ENCODE results near the gene LAD1.

DNA sequence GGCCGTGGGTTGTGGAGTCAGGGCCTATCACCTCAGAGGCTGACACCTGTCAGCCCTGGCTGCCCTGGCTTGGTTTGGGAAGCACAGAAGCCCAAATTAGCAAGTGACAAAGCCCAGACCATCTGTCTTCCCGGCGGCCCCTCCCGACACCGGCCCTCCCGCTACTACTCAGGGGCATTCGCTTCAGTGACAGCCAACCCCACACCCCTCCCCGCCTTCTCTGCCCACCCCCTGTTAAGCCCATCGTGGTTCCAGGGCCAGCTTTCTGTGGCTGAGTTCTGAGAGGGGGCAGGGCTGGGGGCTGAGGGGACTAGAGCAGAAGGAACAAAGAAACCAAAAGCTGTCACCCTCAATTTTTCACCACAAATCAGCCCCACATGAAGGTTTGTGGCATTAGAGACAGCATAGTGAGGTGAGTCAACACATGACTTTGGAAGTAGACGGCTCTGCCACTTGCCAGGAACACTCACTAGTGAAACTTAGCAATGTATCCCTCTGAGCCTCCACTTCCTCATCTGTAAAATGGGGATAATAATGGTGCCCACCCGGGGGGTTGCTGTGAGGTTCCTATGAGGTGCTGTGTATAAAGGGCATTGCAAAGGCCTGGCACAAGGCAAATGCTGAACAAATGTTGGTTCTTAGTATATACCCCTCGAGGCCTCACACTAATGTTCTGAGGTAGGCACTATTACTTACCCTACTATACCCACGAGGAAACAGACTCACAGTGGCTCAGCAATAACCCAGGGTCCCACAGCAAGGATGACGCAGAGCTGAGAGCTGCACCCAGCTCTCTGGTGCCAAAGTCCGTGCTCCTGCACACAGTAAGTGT, 27.6 kb upstream of the LAD1 start:
- TF ChIP-seq POLR2AphosphoS5 (IDR thresholded peaks at IDR 0.05; ENCODE audit: borderline replicate concordance, low read depth, low read length), result no peak
- no peak for TF ChIP-seq EZH2 (IDR thresholded peaks at IDR 0.05)
- TF ChIP-seq FOXP2 (optimal IDR thresholded peaks at IDR 0.05; ENCODE audit: control extremely low read depth, extremely low read length, insufficient read depth), result no peak
